HCT116 (cell line): ENCODE measurements around the gene FBXL17. TPM values are rescaled to one million over a fixed set of nuclear protein-coding genes. Genes with fewer than 3 reads are reported as not detected.

Source experiments
- ATAC-seq: fragments of 200-7000 bp; cut with Tn5 transposase; 2 replicates; pipeline ENCODE4 v1.9.1; 2020; ENCODE audit warnings: mild to moderate bottlenecking, moderate library complexity
- BruUV-seq: library from RNA; stranded (reverse); fragments of 400-500 nt; replicated peaks from 2 replicates; lab custom pipeline; 2021; lab: Mats Ljungman, UMichigan
- CTCF ChIA-PET: fragments of 300-600 bp; sonication (Branson Sonifier 250); formaldehyde crosslinking; loops from one replicate; lab custom pipeline; 2021; ENCODE audit warnings: antibody characterized with exemption; lab: Charles Lee
- POLR2A ChIA-PET: fragments of 300-600, 350-600 bp; sonication (Branson Sonifier 250); formaldehyde crosslinking; loops from one replicate; lab custom pipeline; 2021; ENCODE audit warnings: antibody characterized with exemption; lab: Charles Lee
- RAD21 ChIA-PET, 2 experiments: fragments of 300-600 bp; sonication (Branson Sonifier 250); formaldehyde crosslinking; loops; one replicate each; lab custom pipeline; 2023; ENCODE audit warnings: low total read pairs in 2 of 2; ENCODE audit not compliant: uncharacterized antibody in 2 of 2, unreplicated experiment in 2 of 2, low non-redundant PET in 1 of 2; lab: Charles Lee
- DNase-seq: peaks from one replicate; pipeline ENCODE4 v3.0.0-alpha.2; 2010; ENCODE audit warnings: low read depth, low spot score
- H2AFZ ChIP-seq: fragments of 200-600 bp; shearing (Covaris generic), sonication (generic); 2 replicates; pipeline ENCODE4 v1.6.1; 2017; ENCODE audit warnings: low read depth, mixed run types, mixed read lengths, antibody characterized with exemption, low read length; ENCODE audit not compliant: poor library complexity, severe bottlenecking
- H3K27ac ChIP-seq: 2 replicates; pipeline ENCODE4 v1.5.1; 2012; ENCODE audit warnings: low read depth, low read length
- H3K27me3 ChIP-seq: fragments of 200-600 bp; sonication (generic); 2 replicates; pipeline ENCODE4 v1.6.1; 2016; ENCODE audit warnings: mixed run types, low read length, mixed read lengths; ENCODE audit not compliant: insufficient read depth
- H3K36me3 ChIP-seq, 2 experiments: fragments of 200-500 bp in 1 of 2; fragments of 200-600 bp in 1 of 2; sonication (Bioruptor generic) in 1 of 2; sonication (generic) in 1 of 2; 2 replicates each; pipeline versions ENCODE4 v1.5.1 to v1.6.1; 2014 to 2016; ENCODE audit warnings: low read length in 2 of 2, inconsistent platforms in 1 of 2, mixed read lengths in 1 of 2, mixed run types in 1 of 2; ENCODE audit not compliant: insufficient read depth in 2 of 2, control insufficient read depth in 1 of 2
- H3K4me1 ChIP-seq, 2 experiments: fragments of 200-600 bp in 1 of 2; sonication (generic) in 1 of 2; 2 replicates each; pipeline versions ENCODE4 v1.5.1 to v1.6.1; 2012 to 2017; ENCODE audit warnings: low read length in 2 of 2, inconsistent platforms in 1 of 2, mild to moderate bottlenecking in 1 of 2, mixed read lengths in 1 of 2, mixed run types in 1 of 2, moderate library complexity in 1 of 2; ENCODE audit not compliant: insufficient read depth in 2 of 2, control insufficient read depth in 1 of 2
- H3K4me2 ChIP-seq: fragments of 200-600 bp; sonication (generic); 2 replicates; pipeline ENCODE4 v1.6.1; 2017; ENCODE audit warnings: mixed run types, low read length, mixed read lengths
- H3K4me3 ChIP-seq, 2 experiments: fragments of 200-600 bp in 1 of 2; sonication (generic) in 1 of 2; replicated peaks in 1 of 2; 2 replicates each; pipeline ENCODE4 v1.5.1; 2011 to 2016; ENCODE audit warnings: low read length in 2 of 2, control low read depth in 1 of 2, low read depth in 1 of 2, mild to moderate bottlenecking in 1 of 2, mixed read lengths in 1 of 2, mixed run types in 1 of 2
- H3K79me2 ChIP-seq: fragments of 200-600 bp; sonication (generic); 2 replicates; pipeline ENCODE4 v1.6.1; 2017; ENCODE audit warnings: mild to moderate bottlenecking, mixed run types, low read length, moderate library complexity, mixed read lengths; ENCODE audit not compliant: insufficient read depth
- H3K9ac ChIP-seq: fragments of 200-600 bp; sonication (generic); 2 replicates; pipeline ENCODE4 v1.6.1; 2016; ENCODE audit warnings: low read length, mixed read lengths
- H3K9me2 ChIP-seq: fragments of 200-600 bp; sonication (generic), shearing (Covaris generic); 2 replicates; pipeline ENCODE4 v1.6.1; 2017; ENCODE audit warnings: mixed run types, mild to moderate bottlenecking, moderate library complexity; ENCODE audit not compliant: insufficient read depth
- H3K9me3 ChIP-seq, 2 experiments: fragments of 200-500 bp in 1 of 2; fragments of 200-600 bp in 1 of 2; sonication (Bioruptor generic) in 1 of 2; sonication (generic) in 1 of 2; 2 replicates each; pipeline ENCODE4 v1.6.1; 2014 to 2017; ENCODE audit warnings: low read length in 2 of 2, mixed read lengths in 2 of 2, inconsistent platforms in 1 of 2, low read depth in 1 of 2, mild to moderate bottlenecking in 1 of 2, mixed run types in 1 of 2, moderate library complexity in 1 of 2; ENCODE audit not compliant: control insufficient read depth in 1 of 2, insufficient read depth in 1 of 2
- H4K20me1 ChIP-seq: fragments of 200-600 bp; sonication (generic), shearing (Covaris generic); 2 replicates; pipeline ENCODE4 v1.6.1; 2017; ENCODE audit warnings: mixed run types, mild to moderate bottlenecking, moderate library complexity; ENCODE audit not compliant: insufficient read depth
- ATF3 ChIP-seq: IDR thresholded peaks from 2 replicates; pipeline ENCODE4 v1.6.1; 2012
- CEBPB ChIP-seq: IDR thresholded peaks from 2 replicates; pipeline ENCODE4 v1.6.1; 2012; ENCODE audit warnings: low read depth
- ELF1 ChIP-seq: IDR thresholded peaks from 2 replicates; pipeline ENCODE4 v1.6.1; 2012; ENCODE audit warnings: low read depth, borderline replicate concordance
- EZH2 ChIP-seq: fragments of 200-600 bp; sonication (generic); IDR thresholded peaks from 2 replicates; pipeline ENCODE4 v1.6.1; 2017; ENCODE audit warnings: antibody characterized with exemption, mixed run types
- FOSL1 ChIP-seq: IDR thresholded peaks from 2 replicates; pipeline ENCODE4 v1.6.1; 2012; ENCODE audit warnings: low read depth
- JUND ChIP-seq: IDR thresholded peaks from 2 replicates; pipeline ENCODE4 v1.6.1; 2012
- MAX ChIP-seq: IDR thresholded peaks from 2 replicates; pipeline ENCODE4 v1.6.1; 2012
- POLR2AphosphoS5 ChIP-seq: IDR thresholded peaks from 2 replicates; pipeline ENCODE4 v1.6.1; 2011; ENCODE audit warnings: mild to moderate bottlenecking, low read depth, low read length, moderate library complexity
- RAD21 ChIP-seq: IDR thresholded peaks from 2 replicates; pipeline ENCODE4 v1.6.1; 2012; ENCODE audit warnings: low read depth, mild to moderate bottlenecking
- REST ChIP-seq: IDR thresholded peaks from 2 replicates; pipeline ENCODE4 v1.6.1; 2012; ENCODE audit warnings: low read depth
- SIN3A ChIP-seq: IDR thresholded peaks from 2 replicates; pipeline ENCODE4 v1.6.1; 2012; ENCODE audit warnings: low read depth
- SP1 ChIP-seq: IDR thresholded peaks from 2 replicates; pipeline ENCODE4 v1.6.1; 2012; ENCODE audit warnings: low read depth
- SRF ChIP-seq: IDR thresholded peaks from 2 replicates; pipeline ENCODE4 v1.6.1; 2012; ENCODE audit warnings: low read depth
- ZBTB33 ChIP-seq: IDR thresholded peaks from 2 replicates; pipeline ENCODE4 v1.6.1; 2011; ENCODE audit warnings: mild to moderate bottlenecking, low read length, moderate library complexity; ENCODE audit not compliant: insufficient replicate concordance; ENCODE audit errors: extremely low read depth
- ZFX ChIP-seq: fragments of 450-650 bp; IDR thresholded peaks from 2 replicates; pipeline ENCODE4 v1.6.1; 2017
- intact Hi-C: fragments of 100-400 bp; cut with micrococcal nuclease; formaldehyde crosslinking; loops from 2 replicates; pipeline ENCODE4 v1.10.0; 2022
- total RNA-seq: library from RNA; stranded (reverse); gene quantifications from one replicate; pipeline ENCODE4 v1.2.1, GENCODE V29; 2021; ENCODE audit not compliant: unreplicated experiment

The FBXL17 gene
- total RNA-seq, 1 experiment from 2014 or later, result 9.4 TPM

GRCh38 chr5:108421713-108422112 lies 39.8 kb upstream of the FBXL17 start:
- Histone ChIP-seq H3K27ac (no peak overlapping the region), H3K9ac (no peak overlapping the region), H3K27me3 (no peaks in the 10 kb centered on the region), H3K4me2 (no peak overlapping the region), H3K9me3 (no peaks in the 10 kb centered on the region), H3K36me3 (no peaks in the 10 kb centered on the region), H2AFZ (no peak overlapping the region), H3K4me3 (no peak overlapping the region), H3K79me2 (no peaks in the 10 kb centered on the region), H3K4me1 (no peaks in the 10 kb centered on the region), H4K20me1 (no peaks in the 10 kb centered on the region), H3K9me2 (no peaks in the 10 kb centered on the region; the same call in 1 of the 2 replicates)
- CTCF ChIA-PET, result no interaction called here
- ATAC-seq (no peak), DNase-seq (no peak)
- BruUV-seq, result no TSS peak
- TF ChIP-seq REST (no peak), POLR2AphosphoS5 (no peak), RAD21 (no peak), MAX (no peak), JUND (no peak), EZH2 (no peak), SRF (no peak), CEBPB (no peak), ZFX (no peak), ATF3 (no peak), ZBTB33 (no peak), SP1 (no peak), SIN3A (no peak), FOSL1 (no peak), ELF1 (no peak)
- POLR2A ChIA-PET, result no interaction called here
- intact Hi-C loops, result no loop called here
- RAD21 ChIA-PET, result no interaction called here
